Keratinocyte (primary cell): ENCODE results near the gene SWSAP1. TPM values are rescaled to one million over a fixed set of nuclear protein-coding genes. Genes with fewer than 3 reads are reported as not detected.
A peak's percentile ranks its signal among the peaks of the same experiment; 100 is the strongest.
"Not testable (repeated sequence)": the region's sequence is repeated elsewhere in the genome, so short reads cannot be mapped to it uniquely, and the experiment has no call there.

ENCODE experiments used
- DNase-seq: peaks from one replicate; pipeline ENCODE4 v3.0.0-alpha.2; 2011; ENCODE audit warnings: low read depth, missing footprints, low spot score
- FAIRE-seq: peaks from 2 replicates; lab custom pipeline; 2011; peaks lifted over from hg19 to GRCh38; lab: Jason Lieb, UNC
- H2AFZ ChIP-seq: 2 replicates; pipeline ENCODE4 v1.6.0; 2012; ENCODE audit warnings: low read length, control low read depth, inconsistent platforms; ENCODE audit not compliant: control insufficient read depth
- H3K27ac ChIP-seq: 2 replicates; pipeline ENCODE4 v1.5.1; 2011; ENCODE audit warnings: low read length; ENCODE audit not compliant: control insufficient read depth, insufficient read depth
- H3K27me3 ChIP-seq: 3 replicates; pipeline ENCODE4 v1.6.0; 2011; ENCODE audit warnings: low read length; ENCODE audit not compliant: control insufficient read depth, insufficient read depth; ENCODE audit errors: extremely low read depth
- H3K36me3 ChIP-seq, 2 experiments: 2 replicates in 1 of 2; 3 replicates in 1 of 2; pipeline ENCODE4 v1.5.1; 2011; ENCODE audit warnings: low read length in 2 of 2, mild to moderate bottlenecking in 1 of 2; ENCODE audit not compliant: control insufficient read depth in 2 of 2, insufficient read depth in 2 of 2; ENCODE audit errors: extremely low read depth in 1 of 2
- H3K4me1 ChIP-seq: 3 replicates; pipeline ENCODE4 v1.5.1; 2011; ENCODE audit warnings: low read length; ENCODE audit not compliant: control insufficient read depth, insufficient read depth; ENCODE audit errors: extremely low read depth
- H3K4me2 ChIP-seq: 3 replicates; pipeline ENCODE4 v1.6.0; 2011; ENCODE audit warnings: low read depth, low read length; ENCODE audit not compliant: control insufficient read depth, insufficient read depth; ENCODE audit errors: extremely low read depth
- H3K4me3 ChIP-seq, 3 experiments: fragments of 200-600 bp in 1 of 3; sonication (generic) in 1 of 3; 2 replicates in 2 of 3; 3 replicates in 1 of 3; pipeline ENCODE4 v1.5.1; 2011 to 2016; ENCODE audit warnings: low read length in 3 of 3, mild to moderate bottlenecking in 3 of 3, control low read depth in 2 of 3, inconsistent platforms in 1 of 3, low read depth in 1 of 3, mixed read lengths in 1 of 3, mixed run types in 1 of 3, moderate library complexity in 1 of 3; ENCODE audit not compliant: control insufficient read depth in 2 of 3, insufficient read depth in 2 of 3; ENCODE audit errors: extremely low read depth in 1 of 3
- H3K79me2 ChIP-seq: 2 replicates; pipeline ENCODE4 v1.6.0; 2012; ENCODE audit warnings: low read length; ENCODE audit not compliant: control insufficient read depth, insufficient read depth
- H3K9ac ChIP-seq: 3 replicates; pipeline ENCODE4 v1.6.0; 2011; ENCODE audit warnings: low read length; ENCODE audit not compliant: control insufficient read depth, insufficient read depth; ENCODE audit errors: extremely low read depth
- H3K9me1 ChIP-seq: 3 replicates; pipeline ENCODE4 v1.6.0; 2011; ENCODE audit warnings: low read length; ENCODE audit not compliant: control insufficient read depth, insufficient read depth; ENCODE audit errors: extremely low read depth
- H3K9me3 ChIP-seq: 2 replicates; pipeline ENCODE4 v1.5.1; 2012; ENCODE audit warnings: low read depth, low read length; ENCODE audit not compliant: control insufficient read depth
- H4K20me1 ChIP-seq: 3 replicates; pipeline ENCODE4 v1.6.0; 2011; ENCODE audit warnings: low read length; ENCODE audit not compliant: control insufficient read depth, insufficient read depth; ENCODE audit errors: extremely low read depth
- CTCF ChIP-seq, 3 experiments: IDR thresholded peaks in 1 of 3; conservative IDR thresholded peaks in 1 of 3; optimal IDR thresholded peaks in 1 of 3; 2 replicates in 2 of 3; 3 replicates in 1 of 3; pipeline versions ENCODE3 to v1.5.1; 2011; ENCODE audit warnings: low read length in 3 of 3, mild to moderate bottlenecking in 3 of 3, moderate library complexity in 2 of 3, control low read depth in 1 of 3, inconsistent platforms in 1 of 3; ENCODE audit not compliant: insufficient read depth in 2 of 3; ENCODE audit errors: extremely low read depth in 1 of 3
- EZH2 ChIP-seq: IDR thresholded peaks from one replicate; pipeline ENCODE4 v1.6.1; 2012; ENCODE audit warnings: inconsistent platforms, mild to moderate bottlenecking, low read length, moderate library complexity
- dilution Hi-C: fragments of 300-500 bp; cut with MboI; formaldehyde crosslinking; loops from one replicate; pipeline ENCODE4 v1.7.0; 2020; ENCODE audit warnings: low sequenced_read_pairs; ENCODE audit not compliant: extremely low pct_ligation_motif_present
- polyA plus RNA-seq, 5 experiments: library from polyadenylated mRNA; depleted of rRNA in 3 of 5; stranded (reverse) in 3 of 5; stranded (forward) in 1 of 5; unstranded in 1 of 5; fragments of >200 nt; gene quantifications; 1 replicate in 1 of 5; 2 replicates in 3 of 5; 3 replicates in 1 of 5; pipeline versions ENCODE4 v1.2.1 to v1.2.3, GENCODE V29; 2011 to 2012; ENCODE audit warnings: missing spikeins in 2 of 5, low read depth in 1 of 5, low replicate concordance in 1 of 5

Gene SWSAP1
- polyA plus RNA-seq, 1 donor (not counting 4 experiments of a cell fraction or from before 2014, with no cell fraction given), result 2.1 TPM

- Histone ChIP-seq H3K36me3 (no peaks in the 10 kb centered on the region), H2AFZ (no peak overlapping the region), H3K9me1 (peaks cover 7% of the 10 kb centered on the region), H3K4me2 (peak overlapping the region; percentile 4), H3K9ac (peak overlapping the region; percentile 14), H4K20me1 (no peaks in the 10 kb centered on the region), H3K27me3 (peaks cover 3% of the 10 kb centered on the region), H3K79me2 (peaks cover 4% of the 10 kb centered on the region), H3K9me3 (no peaks in the 10 kb centered on the region), H3K27ac (peak overlapping the region; percentile 37), H3K4me1 (peaks cover 52% of the 10 kb centered on the region), H3K4me3 (no peak overlapping the region)
- no peak for DNase-seq
- TF ChIP-seq EZH2, result no peak
- no peak for TF ChIP-seq CTCF (optimal IDR thresholded peaks at IDR 0.05 in 1 of 3, IDR thresholded peaks at IDR 0.05 in 1 of 3, conservative IDR thresholded peaks at IDR 0.05 in 1 of 3; ENCODE audit: extremely low read depth in 1 of 3, insufficient read depth in 2 of 3, low read length in 3 of 3)
- FAIRE-seq, result no peak
- dilution Hi-C loops, result no loop called here
Measured at GRCh38 chr19:11377756-11378155, 3.3 kb downstream of the SWSAP1 start.

GRCh38 chr19:11378319-11379189 is 4.1 kb downstream of the SWSAP1 start:
- dilution Hi-C loops, result no loop called here

GRCh38 chr19:11379269-11379845 is 4.9 kb downstream of the SWSAP1 start:
- H3K79me2 ChIP-seq, H3K9me3 ChIP-seq, H3K9ac ChIP-seq, DNase-seq, H3K27me3 ChIP-seq, FAIRE-seq, H3K4me3 ChIP-seq, dilution Hi-C loops, H3K9me1 ChIP-seq, H2AFZ ChIP-seq, H3K36me3 ChIP-seq, H3K4me2 ChIP-seq, H4K20me1 ChIP-seq, H3K27ac ChIP-seq: not testable (repeated sequence)
- peaks cover 52% of the 10 kb centered on the region for H3K4me1 ChIP-seq

More at GRCh38 chr19:11378319-11379189, 4.1 kb downstream of the SWSAP1 start:
- Histone ChIP-seq H2AFZ (no peak overlapping the region), H3K4me1 (peaks cover 56% of the 10 kb centered on the region), H3K79me2 (peaks cover 4% of the 10 kb centered on the region), H3K4me2 (peak overlapping the region; percentile 58), H3K9ac (peak overlapping the region; percentile 14), H3K36me3 (no peaks in the 10 kb centered on the region), H4K20me1 (no peaks in the 10 kb centered on the region), H3K9me3 (no peaks in the 10 kb centered on the region), H3K27me3 (peaks cover 9% of the 10 kb centered on the region), H3K9me1 (peaks cover 7% of the 10 kb centered on the region), H3K27ac (peak overlapping the region; percentile 37), H3K4me3 (peak overlapping the region in 1 of 3 experiments; percentile 41)
- peak; percentile 15 to 32 (median 21) for TF ChIP-seq CTCF (optimal IDR thresholded peaks at IDR 0.05 in 1 of 3, IDR thresholded peaks at IDR 0.05 in 1 of 3, conservative IDR thresholded peaks at IDR 0.05 in 1 of 3; ENCODE audit: extremely low read depth in 1 of 3, insufficient read depth in 2 of 3, low read length in 3 of 3)
- no peak for TF ChIP-seq EZH2
- no peak for FAIRE-seq
- DNase-seq, result no peak
